IPS DF 19.7 (cell line): ENCODE data around the gene TSPEAR.

Experiments
- DNase-seq: peaks from one replicate; pipeline ENCODE4 v3.0.0-alpha.2; 2013; ENCODE audit warnings: low read depth, low spot score

Gene TSPEAR

DNA sequence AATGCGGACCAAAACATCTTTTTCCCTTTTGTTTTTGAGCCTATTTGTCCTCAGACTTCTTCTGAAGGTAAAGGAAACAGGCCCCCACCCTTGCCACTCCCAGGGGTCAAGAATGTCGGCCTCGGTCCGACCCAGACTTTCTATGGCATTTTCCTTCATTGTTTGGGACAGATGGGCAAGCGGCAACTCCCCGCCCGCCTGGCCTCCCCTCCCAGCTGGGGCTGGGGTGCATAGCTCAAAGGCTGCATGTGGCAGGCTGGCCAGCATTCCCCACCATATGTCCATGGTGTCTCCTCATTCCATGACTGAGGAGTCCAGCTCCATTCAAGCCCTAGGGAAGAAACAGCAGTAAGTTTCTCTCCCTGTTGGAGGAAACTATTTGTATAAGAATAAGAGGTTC is 29.4 kb upstream of the TSPEAR start:
- DNase-seq, result no peak

DNA sequence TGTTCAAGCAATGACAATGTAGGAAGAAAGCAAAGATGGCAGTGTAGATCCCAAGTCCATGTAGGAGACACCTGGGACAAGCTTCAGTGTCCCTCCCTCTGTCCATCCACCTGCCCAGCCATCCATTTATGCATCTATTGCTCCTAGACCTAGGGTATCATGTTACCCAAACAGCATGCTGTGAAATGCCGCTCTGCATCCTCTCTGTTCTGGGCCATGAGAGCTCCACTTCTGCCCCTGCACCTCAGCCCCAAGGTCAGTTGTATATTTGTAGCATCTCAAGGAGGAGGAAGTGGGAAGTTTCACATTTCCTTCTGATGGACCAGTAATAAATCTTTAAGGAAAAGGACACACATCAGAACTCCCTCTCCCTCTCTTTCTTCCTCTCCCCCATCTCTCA is 27.9 kb upstream of the TSPEAR start:
- DNase-seq, result no peak

DNA sequence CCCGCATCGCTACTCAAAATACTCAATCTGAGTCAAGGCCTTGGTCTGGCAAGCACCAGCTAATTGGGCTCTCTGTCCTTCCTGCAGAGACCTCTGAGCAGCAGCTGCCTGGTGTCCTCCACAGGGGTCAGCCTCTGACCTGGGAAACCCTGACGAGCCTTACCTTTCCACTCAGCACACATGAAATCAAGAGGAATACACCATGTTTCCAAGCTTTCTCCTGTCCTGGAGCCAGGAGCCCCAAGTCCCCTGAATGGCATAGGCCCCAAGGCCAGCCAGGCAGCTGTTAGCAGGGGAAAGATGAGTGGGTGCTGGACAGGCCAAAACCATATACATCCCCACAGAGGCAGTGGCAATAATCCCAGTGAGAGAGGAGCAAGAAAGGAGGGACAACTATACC is 27.2 kb upstream of the TSPEAR start:
- no peak for DNase-seq

DNA sequence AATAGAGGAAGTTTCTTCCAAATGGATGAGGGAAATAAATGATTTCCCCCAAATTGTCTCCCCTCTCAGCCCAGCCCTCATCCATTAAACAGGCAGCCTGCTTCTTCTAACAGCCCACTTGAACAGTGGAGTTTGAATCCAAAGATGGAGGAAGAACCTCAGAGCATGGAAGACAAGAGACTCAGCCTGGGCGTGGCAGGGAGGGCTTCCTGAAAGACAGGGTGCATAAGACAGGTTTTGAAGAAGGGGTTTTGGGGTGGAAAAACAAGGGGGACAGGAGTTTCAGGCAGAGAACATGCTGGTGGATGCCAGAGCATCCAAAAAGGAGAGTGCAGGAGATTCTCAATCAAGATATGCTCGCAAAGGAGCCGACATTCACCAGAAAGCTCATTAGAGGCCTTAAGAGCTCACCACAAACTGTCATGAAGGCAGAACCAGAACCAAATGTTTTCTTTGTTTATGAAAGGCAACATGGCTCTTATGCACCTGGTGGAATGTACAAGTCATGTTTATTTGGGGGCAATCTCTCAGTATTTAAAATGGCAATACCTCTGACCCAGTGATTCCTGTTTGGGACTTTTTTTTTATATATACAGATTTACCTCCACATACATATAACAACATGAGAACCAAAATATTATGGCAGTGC is 26.5 kb upstream of the TSPEAR start:
- DNase-seq, result no peak

DNA sequence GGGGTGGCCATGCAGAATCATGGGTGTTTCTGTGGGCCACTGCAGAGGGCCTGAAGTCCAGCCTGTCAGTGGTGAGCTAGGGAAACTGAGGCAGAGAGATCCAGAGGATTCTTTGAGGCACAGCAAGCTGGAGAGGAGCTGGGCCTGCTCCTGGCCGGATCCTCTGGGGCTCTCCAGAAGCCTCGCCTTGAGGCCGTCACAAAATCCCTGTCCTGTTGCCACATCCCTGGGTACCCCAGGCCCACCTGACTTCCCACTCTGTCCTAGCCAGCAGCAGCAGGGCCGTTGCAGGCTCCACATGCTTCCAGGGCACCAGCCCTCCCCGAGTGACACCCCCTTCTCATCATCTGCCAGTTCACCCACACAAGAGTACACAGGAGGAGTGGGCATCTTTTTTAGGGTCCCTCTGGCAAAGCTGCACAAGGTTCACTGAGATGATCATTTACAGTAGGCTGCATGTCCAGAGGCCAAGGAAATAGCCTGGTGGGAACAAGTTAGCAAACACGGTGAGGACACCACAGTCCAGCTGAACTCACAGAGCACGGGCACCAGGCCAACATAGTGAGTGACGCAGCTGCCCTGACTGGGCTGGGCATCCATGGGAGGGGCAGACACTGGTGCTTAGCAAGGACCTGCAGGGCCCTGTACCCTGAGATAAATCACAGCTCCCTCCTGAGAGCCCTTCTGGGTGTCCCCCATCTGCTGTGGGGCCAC is 25.1 kb upstream of the TSPEAR start:
- no peak for DNase-seq

DNA sequence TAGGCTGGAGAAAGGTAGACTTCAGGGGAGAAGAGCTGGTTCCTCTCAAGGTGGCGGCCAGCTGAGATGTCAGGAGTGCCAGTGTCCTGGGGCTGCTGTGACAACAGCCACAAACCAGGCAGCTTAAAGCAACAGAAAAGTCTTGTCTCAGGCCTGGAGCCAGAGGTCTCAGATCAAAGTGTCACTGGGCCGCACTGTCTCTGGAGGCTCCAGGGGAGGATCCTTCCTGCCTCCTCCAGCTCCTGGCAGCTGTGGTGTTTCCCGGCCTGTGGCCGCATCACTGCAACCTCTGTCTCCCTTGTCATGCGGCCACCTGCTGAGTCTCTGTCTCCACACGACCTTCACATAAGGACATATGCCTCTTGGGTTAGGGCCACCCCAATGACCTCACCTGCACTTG is 24.4 kb upstream of the TSPEAR start:
- DNase-seq, result no peak

DNA sequence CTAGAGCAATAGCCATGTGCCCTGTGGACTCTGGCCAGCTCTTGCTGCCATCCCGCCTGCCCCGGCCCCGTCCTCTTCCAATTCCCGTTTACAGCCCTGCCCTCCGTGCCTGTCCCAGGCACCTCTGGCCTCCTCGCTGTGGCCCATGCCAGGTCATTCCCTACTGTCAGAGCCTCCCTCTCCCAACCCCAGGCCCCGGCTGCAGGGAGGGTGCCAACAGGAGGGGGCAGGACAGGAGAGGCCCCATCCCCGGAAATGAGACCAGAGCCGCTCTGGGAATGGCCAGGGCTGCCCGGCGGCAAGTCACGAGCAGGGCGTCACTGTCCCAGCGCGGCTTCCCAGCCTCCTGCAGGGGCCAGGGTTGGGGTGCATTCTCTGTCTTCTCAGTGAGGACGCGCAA is 23.5 kb upstream of the TSPEAR start:
- DNase-seq, result no peak

DNA sequence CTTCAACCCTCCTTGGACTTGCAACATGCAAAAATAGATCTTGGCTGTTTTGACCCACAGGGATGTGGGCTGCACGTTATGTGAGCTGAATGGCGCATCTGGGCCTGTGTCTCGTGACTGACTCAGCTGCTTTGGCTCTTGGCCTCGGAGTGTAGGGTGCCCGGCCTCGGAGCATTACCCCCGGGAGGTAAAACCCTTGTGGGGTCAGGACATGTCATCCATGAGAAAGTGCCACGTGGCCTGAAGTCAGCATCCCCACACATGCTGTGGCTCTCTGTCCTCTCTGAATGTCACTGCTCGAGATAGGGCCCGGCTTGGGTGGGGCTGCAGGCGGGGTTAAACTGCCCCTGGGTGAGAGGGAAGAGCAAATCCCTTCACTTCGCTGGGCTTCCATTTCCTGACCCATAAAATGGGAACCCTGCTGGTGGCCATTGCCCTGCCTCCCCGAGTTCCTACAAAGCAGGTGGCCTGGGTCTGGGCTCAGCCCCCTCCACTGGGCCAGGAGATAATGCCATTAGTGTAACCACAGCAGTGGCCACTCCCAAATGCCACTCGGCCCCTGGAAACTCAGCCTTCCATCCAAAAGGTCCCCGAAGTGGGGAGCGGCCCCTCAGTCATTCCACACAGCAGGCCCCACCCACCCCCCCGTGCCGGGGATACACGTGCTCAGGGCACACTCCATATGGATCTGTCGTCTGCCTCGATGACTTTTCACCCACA is 22.8 kb upstream of the TSPEAR start:
- DNase-seq, result no peak

DNA sequence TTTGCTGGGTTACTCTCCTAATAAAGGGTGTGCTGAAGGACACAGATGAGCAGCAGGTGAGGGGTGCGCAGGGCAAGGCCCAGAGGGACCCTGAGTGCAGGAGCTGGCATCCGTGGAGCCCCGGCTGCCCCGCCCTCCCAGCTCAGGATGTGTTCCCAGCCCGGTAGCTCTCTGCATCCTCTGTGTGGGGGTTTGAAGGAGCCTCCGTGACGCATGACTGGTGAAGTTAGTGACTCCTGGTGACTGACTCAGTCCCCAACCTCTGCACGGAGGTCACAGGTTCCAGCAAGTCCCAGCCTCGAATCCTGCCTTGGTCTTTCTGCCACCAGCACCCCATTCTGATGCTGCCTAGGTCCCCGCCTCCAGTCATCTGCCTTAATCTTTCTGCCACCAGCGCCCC is 21.6 kb upstream of the TSPEAR start:
- no peak for DNase-seq

DNA sequence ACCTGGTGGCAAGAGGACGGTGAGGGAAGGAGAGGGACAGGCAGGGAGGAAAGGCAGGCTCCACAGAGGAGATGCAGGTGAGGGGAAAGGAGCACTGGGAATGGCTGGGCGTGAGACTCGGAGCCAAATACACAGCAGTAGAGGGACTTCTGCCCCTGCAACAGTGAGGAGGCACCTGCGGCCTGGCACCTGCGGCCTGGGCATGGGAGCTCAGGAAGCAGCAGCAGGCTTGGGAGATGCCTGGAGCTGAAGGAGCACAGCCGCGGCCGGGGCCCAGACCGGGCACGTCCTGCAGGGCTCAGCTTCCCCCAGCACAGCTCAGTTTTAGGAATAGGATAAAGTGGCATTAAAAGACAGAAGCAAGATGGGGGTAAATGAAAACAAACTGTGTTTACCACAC is 20.9 kb upstream of the TSPEAR start:
- DNase-seq, result no peak

DNA sequence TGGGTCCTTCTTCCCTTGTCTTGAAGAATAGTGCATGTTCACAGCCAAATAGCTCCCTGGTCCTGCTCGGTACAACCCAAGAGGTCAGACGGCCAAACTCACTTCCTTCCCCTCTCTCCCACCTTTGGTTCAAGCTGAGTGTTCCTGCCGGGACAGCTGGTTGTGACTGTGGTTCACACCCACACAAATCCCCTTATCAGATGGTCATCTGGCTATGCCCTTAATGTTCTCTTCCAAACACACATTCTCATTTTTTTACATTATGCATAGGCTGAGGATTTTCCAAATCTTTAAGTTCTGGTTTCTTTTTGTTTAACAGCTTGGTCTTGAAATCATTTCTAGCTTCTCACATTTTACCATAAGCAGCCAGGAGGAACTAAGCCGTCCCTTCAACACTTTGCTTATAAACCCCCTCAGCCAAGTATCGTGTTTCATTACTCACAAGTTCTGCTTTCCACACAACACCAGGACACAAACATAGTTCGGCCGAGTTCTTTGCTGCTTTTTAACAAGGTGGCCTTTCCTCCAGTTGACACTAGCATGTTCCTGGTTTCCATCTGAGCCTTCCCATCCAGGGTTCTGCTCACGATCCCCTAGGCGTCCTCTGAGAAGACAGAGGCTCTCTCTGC is 19.7 kb upstream of the TSPEAR start:
- DNase-seq, result no peak

DNA sequence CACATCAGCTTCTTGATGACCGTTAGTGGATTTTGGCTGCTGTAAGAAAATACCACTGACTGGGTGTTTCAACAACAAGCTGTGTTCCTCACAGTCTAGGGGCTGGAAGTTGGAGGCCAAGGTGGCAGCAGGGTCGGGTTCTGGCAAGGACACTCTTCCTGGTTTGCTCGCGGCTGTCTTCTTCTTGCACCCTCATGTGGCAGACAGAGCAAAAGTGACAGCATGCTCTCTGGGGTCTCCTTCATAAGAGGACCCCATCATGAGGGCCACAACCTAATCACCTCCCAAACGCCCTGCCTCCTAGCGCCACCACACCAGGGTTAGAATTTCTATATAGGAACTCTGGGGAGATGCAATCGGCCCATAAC is 18.6 kb upstream of the TSPEAR start:
- no peak for DNase-seq

DNA sequence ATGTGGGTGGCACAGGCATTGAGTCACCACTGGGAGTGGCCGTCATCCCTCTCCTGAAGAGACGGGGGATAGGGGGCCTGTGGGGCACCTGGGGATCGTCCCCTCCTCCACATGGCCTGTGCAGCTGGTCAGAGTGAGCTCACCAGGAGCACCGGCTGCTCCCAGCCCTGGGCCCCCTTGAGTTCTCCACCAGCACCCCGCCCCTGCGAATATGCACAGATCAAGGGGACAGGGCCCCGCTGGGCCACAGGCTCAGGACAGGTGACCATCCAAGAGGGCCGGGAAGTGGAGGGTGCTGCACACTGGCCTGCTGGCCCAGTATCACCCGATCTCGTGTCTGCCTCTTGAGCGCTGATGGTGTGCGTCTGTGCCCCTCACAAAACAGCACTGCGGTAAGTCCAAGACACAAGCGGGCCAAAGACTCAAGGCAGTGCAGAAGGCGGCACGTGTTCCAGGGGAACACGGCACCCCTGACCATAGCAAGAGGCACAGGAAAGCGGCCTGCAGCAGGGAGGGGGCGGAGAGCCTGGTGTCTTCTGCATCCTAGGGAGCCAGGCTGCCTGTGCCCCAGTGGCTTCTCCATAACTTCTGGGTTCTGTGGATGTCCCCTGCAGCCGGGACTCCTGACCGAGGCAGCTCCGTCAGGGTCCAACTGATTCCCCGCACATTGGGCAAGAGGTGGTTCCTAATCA is 18.1 kb upstream of the TSPEAR start:
- no peak for DNase-seq

DNA sequence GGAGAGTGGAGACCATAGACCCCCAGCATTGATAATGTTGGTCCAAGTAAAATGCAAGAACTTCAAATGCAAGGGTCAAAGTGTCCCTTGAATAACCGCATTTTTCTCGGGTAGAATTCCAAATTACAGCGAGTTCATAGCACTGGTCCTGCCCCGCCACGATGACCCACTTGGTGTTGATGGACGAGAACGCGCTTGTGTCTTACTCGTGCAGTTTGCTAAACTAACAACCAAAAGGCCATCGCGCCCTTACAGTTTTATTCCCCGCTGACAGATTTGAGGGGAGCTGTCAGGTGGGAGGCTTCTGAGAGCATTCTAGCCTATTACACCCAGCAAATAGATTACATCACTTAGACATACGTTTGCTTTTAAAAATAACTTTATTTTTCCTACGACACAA is 17.3 kb upstream of the TSPEAR start:
- DNase-seq, result no peak

DNA sequence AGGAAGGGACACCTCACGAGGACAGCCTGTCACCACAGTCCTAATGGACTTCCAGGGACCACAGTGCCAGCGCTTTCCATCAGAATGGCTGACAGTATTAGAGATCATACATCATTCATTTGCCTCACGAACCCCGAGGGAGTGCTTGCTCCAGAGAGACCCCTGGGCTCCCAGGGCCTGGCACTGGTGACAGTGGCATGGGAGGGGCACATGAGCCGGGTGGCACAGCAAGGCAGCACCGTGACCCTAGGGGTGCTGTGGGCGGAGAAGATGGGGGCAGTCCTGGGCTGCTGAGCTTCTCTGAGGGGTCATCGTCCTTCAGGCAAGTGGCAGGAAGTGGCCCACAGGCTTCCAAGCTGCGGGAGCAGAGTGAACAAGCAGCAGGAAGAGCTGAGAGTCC is 16.4 kb upstream of the TSPEAR start:
- DNase-seq, result no peak

DNA sequence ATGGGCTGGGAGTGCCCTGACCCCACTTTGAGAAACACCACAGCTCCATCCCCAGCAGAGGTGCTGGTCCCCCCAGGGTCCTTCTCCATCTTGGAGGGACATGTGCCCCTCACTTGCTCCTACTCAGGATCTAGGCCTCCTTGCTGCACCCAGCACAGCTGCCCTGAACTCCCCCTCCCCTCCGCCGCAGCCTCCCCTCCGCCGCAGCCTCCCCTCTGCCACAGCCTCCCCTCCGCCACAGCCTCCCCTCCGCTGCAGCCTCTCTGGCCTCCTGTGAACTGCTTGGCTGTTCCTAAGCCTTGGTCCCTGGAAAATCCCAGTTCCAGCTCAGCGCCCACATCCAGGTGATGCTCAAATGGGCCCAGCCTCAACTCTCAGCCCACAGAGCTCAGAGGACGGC is 15.9 kb upstream of the TSPEAR start:
- no peak for DNase-seq

DNA sequence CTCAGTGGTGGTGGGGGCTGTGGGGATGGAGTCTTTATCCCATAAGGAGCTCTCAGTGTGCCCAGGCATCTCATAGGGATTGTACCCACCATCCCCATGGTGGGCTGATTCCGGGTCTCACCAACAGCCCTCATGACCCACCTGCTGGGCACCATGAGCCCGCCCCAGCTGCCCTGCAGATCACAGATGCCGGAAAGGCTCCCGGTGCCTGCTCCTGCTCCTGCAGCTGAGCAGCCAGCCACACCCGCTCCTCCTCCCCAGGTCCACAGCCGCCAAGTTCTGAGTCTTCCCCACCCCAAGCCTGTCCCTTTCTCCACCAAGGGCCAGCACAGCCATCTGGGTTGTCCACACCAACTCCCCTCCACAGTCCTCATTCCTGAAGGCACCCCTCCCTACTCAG is 15.5 kb upstream of the TSPEAR start:
- DNase-seq, result no peak

DNA sequence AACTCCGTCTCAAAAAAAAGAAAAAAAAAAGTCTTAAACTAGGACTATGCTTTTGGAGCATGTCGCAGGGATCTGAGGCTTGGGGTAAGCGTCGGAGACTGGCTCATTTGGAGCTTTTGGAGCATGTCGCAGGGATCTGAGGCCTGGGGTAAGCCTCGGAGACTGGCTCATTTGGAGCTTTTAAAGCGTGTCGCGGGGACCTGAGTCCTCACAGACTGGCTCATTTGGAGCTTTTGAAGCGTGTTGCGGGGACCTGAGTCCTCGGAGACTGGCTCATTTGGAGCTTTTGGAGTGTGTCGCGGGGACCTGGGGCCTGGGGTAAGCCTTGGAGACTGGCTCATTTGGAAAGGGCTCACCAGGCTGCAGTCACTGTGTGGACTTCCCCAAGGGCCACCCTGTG is 13.6 kb upstream of the TSPEAR start:
- DNase-seq, result no peak

DNA sequence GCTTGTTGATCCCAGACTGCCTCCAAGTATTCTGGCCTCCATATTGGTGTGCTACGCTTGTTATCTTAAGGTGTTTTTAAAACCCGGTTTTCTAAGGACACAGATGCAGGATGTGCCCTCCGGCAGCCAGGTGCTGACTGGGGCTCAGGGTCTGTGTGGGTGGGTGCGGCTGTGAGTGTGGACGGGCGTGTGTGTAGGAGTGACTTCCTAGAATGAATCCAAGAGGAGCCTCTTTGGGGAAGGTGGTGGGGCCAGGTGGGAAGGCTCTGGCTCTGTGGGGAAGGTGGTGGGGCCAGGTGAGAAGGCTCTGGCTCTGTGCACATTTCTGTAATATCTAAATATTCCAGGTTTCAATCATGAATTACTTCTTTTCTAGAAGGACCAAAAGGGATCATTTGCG is 12.8 kb upstream of the TSPEAR start:
- DNase-seq, result no peak

DNA sequence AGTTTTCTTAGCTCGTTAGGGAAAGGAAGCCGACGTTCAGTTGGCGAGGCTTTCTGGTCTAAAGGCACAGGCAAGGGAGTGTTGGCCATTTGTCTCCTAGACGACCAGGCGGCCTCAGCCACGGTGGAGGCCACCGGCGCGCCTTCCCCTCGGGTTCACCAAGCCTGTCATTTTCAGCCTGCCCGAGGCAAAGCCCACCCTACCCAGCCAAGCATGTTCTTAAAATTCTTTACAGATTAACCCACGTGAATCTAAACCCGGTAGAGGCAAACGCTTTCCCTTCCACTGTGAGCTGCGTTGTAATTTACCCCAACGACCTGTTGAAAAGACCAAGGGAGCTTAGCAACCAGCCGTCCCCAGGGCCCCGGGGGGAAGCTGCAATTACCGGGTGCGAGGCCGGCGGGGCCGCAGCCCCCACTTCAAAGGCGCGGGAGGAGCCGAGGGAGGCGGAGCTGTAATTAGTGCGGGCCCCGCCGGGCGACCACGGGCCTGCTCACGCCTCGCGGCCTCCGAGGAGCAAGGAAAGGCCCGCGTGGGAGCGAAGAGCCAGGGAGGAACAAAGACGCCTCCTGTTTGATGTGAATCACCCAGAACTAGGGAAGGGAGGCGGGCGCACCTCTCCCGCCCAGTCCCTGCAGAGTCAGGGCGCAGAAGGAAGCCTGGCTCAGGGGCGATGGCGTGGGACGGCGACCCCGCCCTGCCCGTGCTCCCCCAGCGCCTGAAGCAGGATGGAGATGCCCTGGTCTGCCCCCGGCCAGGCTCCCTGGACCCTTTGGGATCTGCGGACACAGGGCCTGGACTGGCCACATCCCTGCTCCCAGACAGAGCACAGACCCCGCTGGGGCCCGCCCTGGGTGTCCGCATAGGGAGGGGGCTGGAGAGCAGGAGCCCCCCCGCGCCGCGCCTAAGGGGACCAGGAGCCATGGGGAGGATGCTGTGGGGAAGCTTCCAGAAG is 12.1 kb upstream of the TSPEAR start:
- no peak for DNase-seq

DNA sequence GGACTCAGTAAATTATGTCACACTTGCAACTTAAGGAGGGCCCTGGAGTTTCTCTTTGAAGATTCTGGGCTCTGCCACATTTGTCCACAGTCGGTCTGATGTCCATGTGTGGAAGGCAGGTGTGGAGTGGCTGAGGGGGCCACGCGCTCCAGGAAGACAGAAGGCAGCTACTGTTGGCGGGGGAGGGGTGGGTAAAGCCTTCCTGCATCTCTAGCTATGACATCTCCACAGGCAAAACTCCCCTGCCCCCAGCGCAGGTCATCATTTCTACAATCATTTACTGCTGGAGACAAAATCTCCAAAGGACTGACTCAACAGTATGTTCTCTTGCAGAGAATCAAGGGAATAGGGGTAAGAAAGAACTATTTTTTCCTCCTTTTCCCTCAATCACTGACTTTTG is 11.4 kb upstream of the TSPEAR start:
- no peak for DNase-seq
